ENCODE results near the gene GBP2.

The GBP2 gene

DNA sequence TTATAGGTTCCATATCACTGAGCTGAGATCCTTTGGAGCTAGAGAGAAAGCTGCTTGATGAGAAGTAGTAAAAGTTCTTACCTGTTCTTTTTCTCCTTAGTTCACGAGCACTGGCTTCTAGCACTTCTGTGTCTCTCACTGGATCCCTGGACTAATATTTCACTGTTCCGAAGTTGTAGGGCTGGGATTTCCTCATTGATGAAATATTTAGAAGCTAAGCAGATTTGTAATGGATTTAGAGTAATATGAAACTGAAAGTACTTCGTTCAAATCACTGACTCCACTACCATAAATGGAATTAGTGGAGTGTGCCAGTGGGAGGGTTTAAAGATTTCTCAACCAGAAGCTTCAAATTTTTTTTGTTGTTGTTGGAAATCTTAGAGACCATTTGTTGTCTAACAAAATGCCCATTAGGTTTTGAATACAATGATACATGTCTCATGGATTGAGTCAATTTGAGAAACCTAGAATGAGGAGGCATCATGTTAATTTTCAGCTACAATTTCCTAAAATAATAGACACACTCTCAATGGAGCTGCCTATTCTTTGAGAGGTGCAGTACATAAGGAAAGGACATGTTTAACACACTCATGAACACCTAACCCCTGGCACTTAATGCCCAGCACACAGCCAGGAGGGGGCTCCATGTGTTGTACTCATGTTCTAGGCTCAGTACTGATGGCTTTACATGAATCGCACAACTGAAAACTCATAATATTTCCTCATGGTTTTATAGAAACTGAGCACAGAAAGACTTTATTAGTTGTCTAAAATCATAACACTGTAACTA lies 60.6 kb downstream of the GBP2 start, which contains the start of gene GBP1:
GBP1 (minus strand) TSS at position 130 of the 790 bp plus-strand sequence. CDS start 1,974 bp downstream, outside the sequence.
- DNase-seq (ENCODE audit: low spot score) = no peak

DNA sequence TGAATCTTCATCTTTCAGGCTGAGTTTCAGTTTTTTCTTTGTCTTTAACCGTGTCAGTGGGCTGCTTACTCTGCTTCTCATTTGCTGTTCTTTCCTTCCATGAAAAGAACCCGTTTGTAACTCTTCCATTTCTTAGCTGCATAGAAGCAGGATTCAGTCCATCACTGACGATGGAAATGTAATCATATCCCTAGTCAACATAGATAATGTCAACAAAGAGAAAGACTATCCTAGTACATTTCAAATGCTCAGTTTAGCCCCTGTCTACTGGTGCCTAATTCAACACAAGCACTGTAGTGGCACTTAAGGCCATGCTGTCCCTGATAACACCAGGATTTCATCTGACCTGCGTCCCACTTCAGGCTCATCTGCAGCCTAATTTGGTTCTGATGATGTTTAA lies 61.3 kb downstream of the GBP2 start:
- no peak for DNase-seq (ENCODE audit: low spot score)

DNA sequence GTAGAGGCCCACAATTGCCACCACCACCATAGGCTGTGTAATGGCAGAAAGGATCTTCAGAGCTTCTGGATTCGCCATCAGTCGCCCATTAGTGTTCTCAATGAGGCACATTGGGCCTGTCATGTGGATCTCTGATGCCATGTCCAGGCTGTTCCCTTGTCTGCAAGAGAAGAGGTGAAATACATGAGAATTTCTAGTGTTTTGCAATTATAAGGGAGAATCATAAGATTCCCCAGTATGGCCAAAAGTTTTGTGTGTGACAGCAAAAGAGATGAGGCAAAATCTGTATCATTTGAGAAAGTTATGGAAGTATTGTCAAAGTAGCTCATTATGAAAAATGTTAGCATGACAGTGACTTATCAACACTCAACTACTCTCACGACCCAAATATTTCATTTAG lies 62.8 kb downstream of the GBP2 start:
- no peak for DNase-seq (ENCODE audit: low spot score)

DNA sequence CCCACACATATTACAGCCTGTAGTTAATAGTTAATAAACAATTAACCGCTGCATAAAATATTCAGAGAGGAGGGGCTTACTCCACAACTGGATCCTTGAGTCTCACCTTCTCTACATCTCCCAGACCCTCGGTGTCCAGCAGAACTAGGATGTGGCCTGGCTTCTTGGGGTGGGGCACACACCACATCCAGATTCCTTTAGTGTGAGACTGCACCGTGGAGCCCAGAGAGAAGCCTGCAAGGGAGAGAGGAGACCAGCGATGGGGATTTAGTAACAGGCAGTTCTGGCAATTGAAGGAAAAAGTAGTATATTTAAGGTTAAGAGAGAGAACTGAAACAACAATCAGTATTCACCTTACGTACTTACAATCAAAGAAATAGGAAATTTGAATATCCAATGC lies 65.8 kb downstream of the GBP2 start:
- no peak for DNase-seq (ENCODE audit: low spot score)

Data from HuH-7.5 (cell line).